NCI-H2107 (cell line): Measurements from ENCODE around the gene TRPC3.

Experiments used
- DNase-seq: peaks from one replicate; lab custom pipeline; 2025; lab: John Stamatoyannopoulos, UW

Gene TRPC3

DNA sequence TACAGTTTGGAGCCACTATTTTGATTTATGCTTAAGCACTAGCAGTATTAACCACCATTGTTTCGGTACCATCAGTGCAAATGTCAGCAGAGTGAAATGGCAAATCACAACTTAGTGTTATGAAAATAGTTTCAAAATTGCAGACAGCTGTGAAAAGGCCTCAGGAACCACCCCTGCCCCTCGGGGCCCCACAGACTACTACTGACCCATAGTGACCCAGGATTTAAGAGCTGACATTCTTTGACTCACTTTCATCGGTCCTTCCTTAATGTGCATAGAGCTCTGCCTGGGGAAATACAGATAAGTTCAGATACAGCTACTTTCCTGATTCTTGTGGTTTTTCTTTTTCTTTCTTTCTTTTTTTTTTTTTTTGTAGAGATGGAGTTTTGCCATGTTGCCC lies 78.3 kb downstream of the TRPC3 start:
- no peak for DNase-seq

DNA sequence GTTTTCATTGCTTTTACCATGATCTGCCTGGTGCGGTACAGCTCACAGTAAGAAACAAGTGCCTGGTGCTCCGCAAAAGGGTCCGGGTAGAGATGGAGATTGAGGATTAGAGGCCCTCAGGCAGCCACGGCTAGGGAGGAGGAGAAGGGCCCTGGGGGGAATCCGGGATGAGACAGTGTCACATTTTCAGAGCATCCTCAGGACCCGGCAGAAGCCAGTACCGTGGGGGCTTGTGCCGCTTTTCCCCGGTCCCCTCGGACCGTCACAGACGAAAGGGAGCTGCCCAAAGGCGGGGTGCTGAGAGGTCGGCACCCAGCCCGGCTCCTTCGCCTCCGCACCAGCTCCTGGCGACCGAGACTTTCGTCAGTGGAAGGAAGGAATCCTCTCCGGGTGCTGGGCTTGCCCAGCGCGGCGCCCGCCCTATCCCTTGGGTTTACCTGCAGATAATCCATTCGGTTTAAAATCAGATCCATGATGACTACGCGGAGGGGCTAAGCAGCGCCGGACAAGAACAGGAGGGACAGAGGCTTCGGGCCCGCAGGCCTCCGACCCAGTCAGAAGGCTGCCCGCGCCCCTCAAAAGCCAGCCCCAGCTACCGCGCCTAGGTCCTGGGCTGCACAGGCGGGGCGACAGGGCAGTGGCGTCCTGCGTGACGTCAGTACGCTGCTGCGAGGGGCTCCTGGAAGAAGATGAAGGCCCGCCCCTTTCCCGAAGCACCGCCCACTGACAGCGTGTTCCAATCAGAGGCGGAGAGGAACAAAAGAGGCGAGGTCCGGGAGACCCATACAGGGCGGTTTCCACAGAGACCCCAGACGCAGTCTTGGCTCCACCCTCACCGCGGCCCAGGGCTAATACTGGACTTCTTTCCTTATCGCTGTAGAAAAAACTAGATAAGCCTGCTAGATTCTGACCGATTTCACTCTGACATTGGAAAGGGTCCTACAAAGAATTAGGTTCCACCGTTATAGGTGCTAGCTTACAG lies 81.7 kb downstream of the TRPC3 start, which contains the start of gene BBS7:
TSS of gene BBS7 (minus strand) at position 634 of the 982 bp plus-strand sequence. CDS start at position 473, 161 bp downstream.
- peak; percentile 83 for DNase-seq

DNA sequence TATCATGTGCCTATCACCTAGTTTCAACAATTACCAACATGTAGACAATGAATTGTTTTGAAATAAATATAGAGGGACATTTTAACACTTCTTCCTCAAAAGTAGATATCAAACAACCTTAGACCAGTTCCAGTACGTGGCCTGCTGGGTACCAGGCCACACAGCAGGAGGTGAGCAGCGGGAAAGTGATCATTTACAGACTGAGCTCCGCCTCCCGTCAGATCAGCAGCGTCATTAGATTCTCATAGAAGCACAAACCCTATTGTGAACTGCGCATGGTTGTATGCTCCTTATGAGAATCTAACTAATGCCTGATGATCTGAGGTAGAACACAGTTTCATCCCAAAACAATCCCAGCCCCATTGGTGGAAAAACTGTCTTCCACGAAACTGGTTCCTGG lies 88.1 kb downstream of the TRPC3 start:
- DNase-seq = no peak

DNA sequence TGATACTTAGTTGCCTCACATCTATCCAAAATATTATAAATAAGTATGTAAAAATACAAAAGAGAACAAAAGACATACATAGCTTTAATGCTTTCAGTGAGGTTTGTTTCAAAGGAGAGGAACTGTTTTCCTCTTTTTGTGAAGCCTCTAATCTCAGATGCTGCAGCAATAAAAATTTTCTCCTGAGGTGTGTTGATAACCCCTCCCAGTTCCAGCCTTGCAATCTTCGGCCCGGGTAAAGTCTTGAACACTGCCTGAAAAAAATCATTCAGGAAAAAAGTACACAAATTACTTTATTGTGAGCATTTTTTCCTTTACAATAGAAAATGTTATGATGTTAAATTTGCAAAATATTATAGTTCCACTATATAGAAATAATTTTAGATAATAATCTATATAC lies 90.4 kb downstream of the TRPC3 start:
- no peak for DNase-seq

DNA sequence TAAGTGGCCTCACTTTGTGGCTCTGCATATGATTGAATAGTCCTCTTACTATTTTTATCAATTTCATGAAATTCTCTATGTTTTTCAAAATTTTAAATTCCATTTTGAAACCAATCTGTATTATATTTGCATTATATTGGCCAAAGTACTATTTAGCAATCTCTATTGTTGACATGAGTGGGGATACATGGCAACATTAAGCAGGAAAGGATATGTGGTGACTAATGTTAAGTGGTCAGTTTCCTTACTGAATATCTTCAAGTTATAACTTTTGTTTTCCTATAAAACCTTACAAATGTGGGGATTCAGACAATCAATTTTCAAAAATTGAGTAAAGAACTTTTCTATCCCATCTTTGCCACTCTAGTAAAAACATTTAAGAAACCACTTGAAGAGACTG lies 91.7 kb downstream of the TRPC3 start:
- DNase-seq = no peak

DNA sequence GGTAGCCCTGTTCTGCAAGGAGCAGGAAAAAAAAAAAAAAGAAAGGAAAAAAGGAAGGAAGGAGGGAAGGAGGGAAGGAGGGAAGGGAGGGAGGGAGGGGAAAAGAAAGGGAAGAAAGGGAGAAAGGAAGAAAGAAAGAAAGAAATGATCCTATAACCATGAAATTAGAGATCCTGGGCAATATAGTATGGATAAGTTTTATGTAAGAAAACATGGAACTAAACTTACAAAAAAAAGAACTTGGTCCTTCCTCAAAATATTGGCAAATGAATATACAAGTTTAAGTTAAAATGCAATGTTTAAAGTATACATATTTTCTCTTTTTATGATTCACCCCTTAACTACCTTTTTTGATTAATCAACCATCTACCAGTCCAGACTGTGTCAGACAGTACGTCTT lies 100.5 kb downstream of the TRPC3 start:
- DNase-seq = no peak

DNA sequence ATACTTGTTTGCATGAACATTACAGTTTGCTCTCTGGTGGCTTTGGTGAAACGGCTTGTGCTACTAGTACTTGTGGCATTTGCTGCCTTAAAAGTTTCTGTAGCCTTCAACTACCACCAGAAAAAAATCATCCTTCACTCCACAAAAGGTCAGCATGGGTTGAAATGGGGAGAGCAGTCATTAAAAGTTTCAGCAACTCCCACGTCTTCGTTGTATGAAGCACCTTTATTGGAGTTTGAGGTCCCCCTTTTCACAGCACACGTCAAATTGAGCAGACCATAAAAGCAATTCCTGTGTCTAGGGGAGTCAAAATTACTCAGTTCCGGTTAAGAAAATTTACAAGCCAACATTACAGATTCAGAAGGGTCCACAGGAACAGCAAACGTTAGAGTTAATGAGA lies 105.2 kb downstream of the TRPC3 start:
- no peak for DNase-seq

DNA sequence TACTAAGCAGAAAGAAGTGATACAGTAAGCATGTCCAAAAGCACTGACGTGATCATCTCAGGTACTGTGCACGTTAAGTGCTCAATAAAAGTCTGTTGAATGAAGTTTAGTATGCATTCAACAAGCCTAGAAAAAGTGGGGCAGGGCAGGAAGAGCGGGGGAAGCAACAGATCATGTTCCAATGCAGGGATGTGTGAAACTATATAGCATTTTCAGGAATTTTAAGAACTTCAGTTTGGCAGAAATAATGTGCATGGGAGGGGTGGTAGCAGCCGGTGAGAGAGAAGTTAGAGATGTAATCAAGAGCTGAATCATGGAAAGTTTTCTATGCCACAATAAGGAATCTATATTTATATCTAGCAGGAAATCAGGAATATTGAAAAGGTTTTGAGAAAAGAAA lies 109.0 kb downstream of the TRPC3 start:
- DNase-seq = no peak

DNA sequence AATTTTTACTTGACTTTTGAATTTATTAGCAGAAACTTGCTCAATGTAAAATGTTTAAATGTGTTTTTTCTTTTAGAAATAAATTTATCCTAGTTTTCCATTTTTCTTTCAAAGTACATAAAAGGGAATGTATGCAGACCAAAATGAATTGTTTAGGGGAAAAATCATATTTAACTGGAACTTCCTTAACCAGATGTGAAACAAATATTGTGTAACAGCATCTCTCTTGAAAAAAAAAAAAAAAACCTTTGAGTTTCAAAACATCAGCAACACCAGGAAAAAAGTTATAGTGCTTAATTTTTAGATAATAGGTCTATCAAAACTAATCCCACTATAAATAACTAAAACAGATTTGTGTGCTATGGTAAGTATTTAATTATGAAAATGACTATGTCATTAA lies 113.7 kb downstream of the TRPC3 start:
- DNase-seq = no peak

DNA sequence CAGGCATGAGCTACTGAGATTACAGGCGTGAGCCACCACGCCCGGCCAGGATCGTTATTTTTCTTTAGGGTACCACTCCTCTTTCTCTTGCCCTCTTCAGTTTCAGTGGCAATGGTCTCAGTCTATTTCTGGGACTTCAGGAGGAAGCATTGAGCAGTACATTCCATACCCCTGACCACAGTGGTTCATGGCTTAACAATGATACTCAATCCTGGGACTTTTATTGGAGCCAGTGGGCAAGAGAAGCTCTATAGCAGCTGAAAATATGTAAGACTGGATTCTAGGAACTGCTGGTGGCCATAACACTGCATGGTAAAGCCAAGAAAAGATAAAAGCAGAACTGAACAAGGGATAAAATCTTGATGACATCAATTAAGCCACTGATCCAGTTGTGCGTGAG lies 122.3 kb downstream of the TRPC3 start:
- DNase-seq = no peak
